HG03520 (cell line): ENCODE data around the gene TTLL10.

ENCODE experiments used
- ATAC-seq: cut with Tn5 transposase; IDR thresholded peaks from one replicate; pipeline ENCODE4 v1.9.1; 2021; ENCODE audit warnings: mild to moderate bottlenecking, moderate library complexity; ENCODE audit not compliant: unreplicated experiment

The TTLL10 gene

GRCh38 chr1:1173793-1174415, at the start of gene TTLL10:
TTLL10 (plus strand) TSS chr1:1173880; CDS start chr1:1179216, 5,336 bp downstream.
- ATAC-seq: no peak

GRCh38 chr1:1124508-1124785, 49.2 kb upstream of the TTLL10 start:
- no peak for ATAC-seq

- no peak for ATAC-seq
Observed at GRCh38 chr1:1124786-1125642, 48.7 kb upstream of the TTLL10 start.

DNA sequence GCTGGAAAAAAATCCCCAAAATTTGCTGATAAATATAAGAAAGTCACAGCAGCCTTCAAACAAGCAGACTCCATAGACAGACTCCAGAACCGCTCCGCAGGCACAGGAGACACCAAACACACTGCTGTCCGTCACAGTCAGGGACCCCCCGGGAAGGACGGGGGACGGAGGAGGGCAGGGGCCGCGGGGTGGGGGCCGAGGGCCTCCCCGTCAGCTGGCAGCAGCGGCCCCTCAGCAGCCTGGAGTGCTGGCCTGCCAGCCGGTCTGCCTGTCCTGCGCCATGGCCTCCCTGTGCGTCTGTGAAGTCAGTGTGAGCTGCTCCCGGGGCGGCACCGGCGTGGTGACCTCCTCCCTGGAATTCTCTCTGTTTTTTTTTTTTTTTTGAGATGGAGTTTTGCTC, 47.7 kb upstream of the TTLL10 start:
- ATAC-seq: no peak

GRCh38 chr1:1127551-1128451, 45.9 kb upstream of the TTLL10 start:
- no peak for ATAC-seq

- no peak for ATAC-seq
Observed at GRCh38 chr1:1128454-1129139, 45.1 kb upstream of the TTLL10 start.

- no peak for ATAC-seq
Observed at GRCh38 chr1:1129381-1129821, 44.3 kb upstream of the TTLL10 start.

DNA sequence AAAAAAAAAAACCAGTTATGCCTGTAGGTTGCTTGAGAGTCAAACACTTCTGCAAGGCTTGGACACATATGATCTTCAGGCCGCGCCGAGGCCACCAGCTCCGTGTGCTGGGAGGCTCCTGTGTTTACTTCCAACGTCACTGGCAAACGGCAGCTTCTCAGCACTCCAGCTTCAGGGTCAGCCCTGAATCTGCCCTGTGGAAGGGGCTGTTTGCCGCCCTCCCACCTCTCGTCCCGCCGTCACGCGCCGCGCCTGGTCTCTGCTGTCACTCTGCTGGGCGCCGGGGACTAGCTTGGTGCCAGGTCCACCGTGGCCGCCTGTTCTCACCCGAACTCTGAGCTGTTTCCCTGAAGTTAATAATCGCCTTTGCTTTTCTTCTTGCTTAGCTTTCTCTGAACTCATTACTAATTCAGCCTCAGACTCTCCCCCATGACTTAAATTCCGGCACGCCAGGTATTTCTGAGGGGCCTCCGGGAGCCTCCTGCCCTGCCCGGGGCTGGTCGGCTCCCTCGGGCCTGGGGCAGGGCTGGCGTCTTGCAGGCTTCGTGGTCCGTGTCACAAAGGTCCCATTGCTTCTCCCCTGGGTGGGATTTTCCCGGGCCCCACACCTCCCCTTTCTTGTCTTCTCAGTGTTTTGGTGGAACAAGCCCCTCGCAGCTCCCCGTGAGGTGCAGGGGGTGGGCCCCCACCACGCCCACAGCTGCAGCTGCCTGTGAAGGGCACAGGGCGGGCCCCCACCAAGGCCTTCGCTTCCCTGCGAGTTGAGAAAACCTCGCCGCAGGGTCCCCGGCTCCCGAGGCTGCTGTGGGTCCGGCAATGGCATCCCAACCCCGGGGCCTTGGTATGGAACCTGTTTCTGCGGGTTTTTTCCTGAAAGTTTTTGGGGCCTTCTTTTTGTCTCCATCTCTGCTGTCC, 43.2 kb upstream of the TTLL10 start:
- ATAC-seq: no peak

DNA sequence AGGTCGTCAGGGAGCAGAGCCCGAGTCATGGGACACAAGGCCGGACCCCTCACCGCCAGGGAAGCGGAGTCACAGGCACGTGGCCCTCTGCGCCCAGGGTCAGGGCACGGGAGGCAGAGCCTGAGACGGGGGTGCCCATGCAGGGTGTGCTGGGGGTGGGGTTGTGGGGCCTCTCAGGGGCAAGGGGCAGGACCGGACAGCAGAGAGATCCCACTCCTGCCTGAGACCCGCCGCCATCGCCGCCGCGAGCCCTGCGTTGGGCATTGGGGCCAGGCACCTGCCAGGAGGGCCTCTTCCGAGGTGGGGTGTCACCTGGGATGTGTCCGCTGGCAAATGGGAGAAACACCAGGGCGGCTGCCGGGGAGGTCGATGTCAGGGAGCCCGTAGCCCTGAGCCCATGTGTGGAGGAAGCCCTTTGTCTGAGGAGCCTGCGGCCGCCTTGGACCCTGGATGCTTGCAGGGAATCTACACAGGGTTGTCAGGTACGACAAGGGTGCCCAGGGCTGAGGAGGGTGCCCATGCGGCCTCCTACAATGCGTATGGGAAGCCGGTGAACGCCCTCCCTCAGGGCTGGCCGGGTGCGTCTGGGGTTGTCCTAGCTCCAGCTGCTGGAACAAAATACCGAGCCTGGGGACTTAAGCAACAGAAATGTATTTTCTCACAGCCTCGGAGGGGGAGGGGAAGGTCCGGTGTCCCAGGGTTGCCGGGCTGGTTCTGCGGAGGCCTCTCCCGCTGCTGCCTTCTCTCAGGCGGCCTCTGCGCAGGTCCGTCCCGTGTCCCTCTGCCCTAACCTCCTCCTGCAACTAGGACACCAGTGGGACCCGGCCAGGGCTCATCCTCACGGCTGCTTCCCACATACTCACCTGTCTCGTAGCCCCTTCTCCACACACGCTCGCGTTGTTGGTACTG, 41.4 kb upstream of the TTLL10 start:
- ATAC-seq: no peak

GRCh38 chr1:1132956-1133750, 40.5 kb upstream of the TTLL10 start:
- no peak for ATAC-seq

DNA sequence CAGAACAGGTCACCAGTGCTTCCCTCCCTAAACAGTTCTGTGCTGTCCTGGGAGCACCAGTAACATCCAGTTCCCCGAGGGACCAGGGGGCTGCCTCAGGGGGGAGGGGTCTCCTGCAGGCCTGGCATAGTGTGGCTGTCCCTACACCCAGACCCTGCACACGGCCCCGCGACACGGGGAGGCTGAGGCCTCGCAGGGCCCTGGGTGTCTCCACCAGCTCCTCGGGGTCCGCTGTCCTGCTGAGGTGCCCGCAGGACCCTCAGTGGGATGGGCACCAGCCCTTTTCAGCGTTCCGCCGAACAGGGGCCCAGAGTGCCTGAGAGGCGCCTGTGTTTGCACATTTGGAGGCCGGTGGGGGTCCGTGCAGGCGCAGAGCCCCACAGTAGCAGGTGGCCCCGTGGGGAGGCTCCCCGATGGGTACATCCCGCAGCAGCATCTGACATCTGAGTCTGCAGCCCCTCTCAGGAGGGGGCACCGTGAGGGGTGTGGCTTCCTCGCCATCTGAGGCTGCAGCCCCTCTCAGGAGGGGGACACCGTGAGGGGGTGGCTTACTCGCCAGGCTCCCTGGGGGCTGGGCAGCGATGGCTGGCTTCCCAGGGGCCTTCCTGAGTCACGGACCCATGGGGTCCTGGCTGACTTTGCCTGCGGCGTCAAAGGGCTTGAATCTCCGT, 39.2 kb upstream of the TTLL10 start:
- no peak for ATAC-seq

DNA sequence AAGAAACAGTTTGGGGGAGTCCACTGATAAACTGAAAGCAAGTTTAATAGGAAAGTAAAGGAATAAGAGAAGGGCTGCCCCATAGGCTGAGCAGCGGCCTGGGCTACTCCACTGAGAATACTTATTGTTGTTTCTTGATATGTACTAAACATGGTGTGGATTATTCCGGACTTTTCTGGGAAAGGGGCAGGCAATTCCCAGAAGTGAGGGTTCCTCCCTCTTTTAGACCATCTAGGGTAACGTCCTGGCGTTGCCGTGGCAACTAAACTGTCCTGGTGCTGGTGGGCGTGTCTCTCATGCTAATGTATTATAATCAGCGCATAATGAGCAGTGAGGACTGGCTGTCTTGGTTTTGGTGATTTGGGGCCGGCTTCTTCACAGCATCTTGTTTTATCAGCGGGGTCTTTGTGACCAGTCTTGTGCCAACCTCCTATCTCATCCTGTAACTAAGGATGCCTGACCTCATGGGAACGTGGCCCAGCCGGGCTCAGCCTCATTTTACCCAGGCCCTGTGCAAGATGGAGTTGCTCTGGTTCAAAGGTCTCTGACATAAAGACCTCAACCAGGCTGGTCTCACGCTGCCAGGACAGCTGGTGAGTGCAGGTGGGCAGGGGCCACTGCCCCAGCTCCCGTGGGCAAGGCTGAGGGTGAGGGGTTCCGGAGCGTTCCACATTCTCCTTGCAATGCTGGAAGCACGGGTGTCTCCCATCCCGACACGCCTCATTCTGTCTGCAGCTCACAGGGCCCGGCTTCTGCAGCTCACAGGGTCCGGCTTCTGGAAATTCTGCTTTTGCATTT, 38.1 kb upstream of the TTLL10 start:
- ATAC-seq: no peak

DNA sequence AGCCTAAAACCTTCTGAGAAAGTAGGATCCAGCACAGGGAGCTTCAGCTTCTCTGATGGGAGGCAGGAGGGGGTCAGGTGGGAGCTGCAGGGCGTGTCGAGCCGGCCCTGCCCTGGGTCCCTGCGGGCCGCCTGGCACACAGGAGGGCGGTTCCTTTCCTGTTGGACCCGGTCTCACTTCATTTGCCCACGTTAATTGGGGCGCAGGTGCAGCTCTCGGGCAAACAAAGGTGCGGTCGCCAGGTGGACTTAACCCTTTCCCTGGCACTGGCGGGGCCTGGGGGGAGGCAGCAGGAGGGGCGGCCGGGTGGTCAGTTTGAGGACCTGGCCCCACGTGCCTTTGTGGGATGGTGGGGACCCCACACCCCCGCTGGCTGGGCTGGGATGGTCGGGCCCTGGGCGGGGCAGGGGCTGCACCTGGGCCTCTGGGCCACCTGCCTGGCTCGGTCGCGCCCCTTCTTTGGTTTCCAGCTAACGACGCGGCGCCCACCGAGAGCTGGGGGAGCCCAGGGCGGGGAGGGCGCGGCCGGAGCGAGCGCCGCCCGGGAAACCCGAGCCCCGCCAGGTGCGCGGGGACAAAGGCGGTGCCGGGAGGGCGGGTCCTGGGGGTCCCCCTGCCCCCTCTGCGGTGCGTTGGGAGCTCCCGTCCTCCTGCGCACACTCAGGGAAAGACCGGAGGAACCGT, 37.0 kb upstream of the TTLL10 start:
- ATAC-seq: no peak

DNA sequence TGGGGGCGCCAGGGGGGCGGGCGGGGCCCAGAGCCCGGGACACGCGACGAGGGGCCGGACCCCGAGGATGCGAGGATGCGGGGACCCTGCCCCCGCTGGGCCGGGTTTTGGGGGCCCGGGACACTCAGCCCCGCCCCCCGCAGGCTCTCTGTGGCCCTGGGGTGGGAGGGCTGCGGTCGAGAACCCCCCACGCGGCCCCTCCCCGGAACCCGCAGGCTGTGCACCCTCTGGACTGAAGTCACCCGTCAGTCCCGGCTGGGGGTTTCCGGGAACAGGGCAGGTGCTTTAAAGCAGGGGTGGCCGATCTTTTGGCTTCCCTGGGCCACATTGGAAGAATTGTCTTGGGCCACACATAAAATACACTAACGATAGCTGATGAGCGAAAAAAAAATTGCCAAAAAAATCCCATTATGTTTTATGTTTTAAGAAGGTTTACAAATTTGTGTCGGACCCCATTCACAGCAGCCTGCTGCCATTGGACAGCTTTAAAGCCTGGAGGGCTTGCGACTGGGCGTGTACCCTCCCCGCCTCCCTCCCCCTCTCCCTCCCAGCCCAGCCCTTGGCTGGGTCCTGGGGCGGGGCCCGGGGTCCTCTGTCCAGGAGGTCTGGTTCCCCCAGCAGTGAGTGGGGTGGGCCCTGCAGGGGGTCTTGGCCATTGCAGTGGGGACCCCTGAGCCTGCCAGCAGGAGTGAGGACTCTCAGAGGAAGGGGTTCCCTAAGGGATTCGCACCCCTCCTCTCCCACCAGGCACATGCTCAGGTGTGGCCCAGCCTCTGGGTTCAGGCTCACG, 36.2 kb upstream of the TTLL10 start:
- ATAC-seq: no peak

DNA sequence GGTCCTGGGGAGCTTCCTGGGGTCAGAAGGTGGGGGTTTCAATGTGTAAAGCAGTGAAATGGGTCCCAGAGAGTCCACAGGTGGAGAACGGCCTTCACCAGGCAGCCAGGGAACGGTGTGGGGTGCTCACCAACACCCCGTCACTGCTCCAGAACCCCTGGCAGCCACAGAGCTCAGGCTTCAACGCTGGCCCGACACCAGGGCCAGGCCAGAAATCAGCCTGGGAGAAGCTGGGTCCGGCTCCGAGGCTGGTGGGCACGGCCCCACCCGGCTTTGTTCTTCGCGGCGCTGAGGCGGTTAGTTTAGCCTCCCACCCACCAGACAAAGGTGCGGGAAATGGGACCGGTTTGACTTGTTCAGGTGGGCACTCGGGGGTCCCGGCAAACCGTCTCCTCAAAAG, 33.0 kb upstream of the TTLL10 start:
- ATAC-seq: no peak
